ENCODE measurements around the gene NBAS.
"Not testable (repeated sequence)": the region's sequence is repeated elsewhere in the genome, so short reads cannot be mapped to it uniquely, and the experiment has no call there.

NBAS gene

GRCh38 chr2:15298770-15299169 is 262.4 kb downstream of the NBAS start:
- no peak for DNase-seq

DNA sequence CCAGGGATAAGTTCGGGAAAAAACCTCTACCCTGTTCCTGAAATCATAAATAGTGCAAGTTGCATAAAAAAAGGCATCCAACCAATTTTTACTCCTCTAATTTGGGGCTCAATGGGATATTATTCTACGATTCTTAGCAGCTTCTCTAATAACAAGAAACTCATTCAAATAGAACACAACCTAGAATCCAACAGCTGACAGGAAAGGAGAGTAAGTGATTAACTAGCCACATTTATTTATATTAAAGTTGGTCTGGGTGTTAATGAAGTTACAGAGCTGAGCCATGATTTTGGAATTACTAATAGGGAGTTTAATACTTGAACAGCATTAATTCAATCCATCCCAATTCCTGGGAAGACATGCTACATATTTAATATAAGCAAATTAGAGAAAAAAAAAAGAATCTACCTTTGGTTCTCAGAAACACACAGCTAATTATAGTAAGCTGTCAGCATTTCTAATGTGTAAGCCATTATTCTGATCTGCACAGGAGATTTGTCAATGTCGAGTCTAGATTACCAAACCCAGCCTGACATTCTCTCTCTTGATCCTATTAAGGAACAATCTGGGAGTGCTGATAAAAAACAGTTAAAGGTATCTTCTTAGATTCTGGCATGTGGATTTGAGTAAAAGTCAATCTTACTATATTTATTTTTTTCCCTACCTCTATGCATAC is 267.7 kb downstream of the NBAS start:
- no peak for DNase-seq

DNA sequence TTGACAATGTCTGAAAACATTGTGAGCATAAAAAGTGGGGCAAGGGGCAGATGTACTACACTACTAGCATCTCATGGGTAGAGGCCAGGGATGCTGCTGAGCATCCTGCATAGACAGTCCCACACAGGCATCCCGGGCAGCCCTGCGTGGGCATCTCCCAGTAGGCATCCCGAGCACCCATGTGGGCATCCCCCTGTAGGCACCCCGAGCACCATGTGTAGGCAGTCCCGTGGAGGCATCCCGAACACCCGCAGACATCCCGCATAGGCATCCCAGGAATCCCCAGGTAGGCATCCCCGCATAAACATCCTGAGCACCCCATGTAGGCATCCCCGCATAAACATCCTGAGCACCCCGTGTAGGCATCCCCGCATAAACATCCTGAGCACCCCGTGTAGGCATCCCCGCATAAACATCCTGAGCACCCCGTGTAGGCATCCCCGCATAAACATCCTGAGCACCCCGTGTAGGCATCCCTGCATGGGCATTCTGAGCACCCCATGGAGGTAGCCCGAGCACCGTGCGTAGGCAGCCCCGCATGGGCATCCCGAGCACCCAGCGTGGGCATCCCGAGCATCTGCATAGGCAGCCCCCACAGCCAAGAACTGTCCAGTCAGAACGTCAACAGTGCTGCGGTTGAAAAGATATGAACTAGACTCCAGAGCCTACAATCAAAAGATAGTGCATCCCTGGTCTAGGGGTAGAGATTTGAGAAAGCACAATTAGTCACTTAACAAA is 273.5 kb downstream of the NBAS start:
- DNase-seq, result no peak

DNA sequence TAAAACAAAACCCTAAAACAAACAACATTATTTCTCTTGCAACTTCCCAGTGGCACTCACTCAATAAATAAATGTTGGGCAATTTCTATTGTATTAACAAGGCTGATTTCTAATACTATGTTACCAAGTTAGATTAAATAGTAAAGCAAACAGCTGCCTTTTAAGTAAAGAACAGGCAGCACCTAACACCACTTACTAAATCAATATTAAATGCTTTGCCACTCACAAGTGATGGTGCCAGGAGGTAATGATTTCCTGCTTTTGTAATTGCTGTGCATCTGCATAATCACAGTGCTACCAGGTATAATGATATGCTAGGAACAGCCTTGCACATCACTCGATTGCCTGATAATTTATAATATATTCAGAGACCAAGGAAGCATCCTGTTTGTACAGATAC is 276.5 kb downstream of the NBAS start:
- no peak for DNase-seq

DNA sequence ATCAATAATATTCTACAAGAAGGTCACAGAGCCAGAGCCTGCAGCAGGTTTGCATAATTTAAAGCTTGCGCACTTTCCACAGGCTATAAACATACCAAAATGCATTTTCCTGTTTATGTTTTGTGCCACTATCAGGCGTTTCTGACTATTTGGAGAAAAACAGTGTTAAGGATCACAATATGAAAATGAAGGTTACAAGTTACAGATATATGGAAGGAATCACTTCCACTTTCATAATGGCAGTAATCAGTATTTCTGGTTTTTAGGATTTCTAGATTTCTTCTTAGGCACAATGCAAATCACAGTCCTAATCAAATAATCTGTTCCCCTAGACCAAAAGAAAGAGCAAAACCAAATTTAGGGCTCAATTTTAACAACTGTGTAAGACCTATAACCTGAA is 279.5 kb downstream of the NBAS start:
- DNase-seq, result no peak

DNA sequence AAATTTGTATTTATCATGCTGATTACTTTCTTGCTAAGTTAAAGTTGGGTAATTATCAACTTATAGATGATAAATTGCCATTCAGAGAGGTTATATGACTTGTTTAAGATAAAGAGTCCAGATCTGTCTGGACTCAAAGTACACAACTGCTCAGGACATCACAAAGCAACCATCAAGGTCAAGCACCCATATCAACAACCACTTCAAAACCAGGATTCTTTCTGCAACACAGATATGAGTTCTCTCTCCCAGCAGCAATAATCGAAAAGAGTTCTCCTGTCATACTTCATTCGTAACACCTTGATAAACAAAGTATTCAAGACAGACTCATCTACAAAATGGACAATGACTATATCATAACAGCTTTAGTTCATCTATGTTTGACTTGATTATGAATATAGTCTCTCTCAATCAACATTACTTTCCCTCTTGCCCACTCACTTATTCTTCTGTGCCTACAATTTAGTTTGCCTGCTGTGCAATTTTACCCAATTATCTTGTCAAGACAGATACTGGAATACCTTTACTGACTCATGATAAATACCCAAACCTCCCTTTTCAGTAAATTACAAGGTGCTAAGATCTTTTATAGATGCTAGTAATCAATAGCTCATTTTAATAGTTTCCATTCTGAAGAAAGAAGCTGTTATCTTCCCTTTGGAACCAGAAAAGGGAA is 281.8 kb downstream of the NBAS start:
- DNase-seq, result no peak

GRCh38 chr2:15278296-15278695 is 282.8 kb downstream of the NBAS start:
- DNase-seq, result no peak

DNA sequence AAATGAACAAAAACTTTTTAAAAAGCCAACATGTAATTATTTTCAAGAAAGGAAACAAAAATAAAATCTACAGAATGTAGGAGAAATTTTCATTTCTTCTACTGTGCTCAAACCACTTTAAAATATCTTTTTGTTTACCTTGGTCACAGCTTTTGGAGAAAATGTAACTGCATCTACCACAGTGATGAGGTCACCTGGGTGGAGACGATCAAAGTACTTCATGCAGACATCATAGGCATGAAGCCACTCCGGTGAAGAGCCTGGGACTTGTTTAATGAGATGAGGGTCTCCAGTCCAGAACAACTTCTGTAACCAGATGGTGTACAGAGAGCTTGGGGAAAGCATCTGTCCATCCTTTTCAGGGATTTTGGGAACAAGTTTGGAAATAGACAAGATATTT is 285.8 kb downstream of the NBAS start:
- DNase-seq, result no peak

DNA sequence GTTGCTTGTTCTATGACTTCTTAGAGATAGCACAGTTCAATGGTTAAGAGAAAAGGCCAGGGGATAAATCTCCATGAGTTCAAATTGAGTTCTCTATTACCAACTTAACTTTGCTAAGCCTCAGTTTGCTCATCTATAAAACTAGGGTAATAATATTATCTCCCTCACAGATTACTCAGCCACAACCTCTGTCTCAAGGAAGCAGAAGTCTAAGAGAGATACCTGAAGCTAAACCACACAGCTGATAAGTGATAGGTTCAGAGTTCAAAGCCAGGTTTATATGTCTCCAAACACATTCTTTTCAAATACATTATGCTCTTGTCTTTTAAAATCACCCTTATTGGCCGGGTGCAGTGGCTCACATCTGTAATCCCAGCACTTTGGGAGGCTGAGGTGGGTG is 287.7 kb downstream of the NBAS start:
- no peak for DNase-seq

GRCh38 chr2:15272942-15273341 is 288.2 kb downstream of the NBAS start:
- no peak for DNase-seq

DNA sequence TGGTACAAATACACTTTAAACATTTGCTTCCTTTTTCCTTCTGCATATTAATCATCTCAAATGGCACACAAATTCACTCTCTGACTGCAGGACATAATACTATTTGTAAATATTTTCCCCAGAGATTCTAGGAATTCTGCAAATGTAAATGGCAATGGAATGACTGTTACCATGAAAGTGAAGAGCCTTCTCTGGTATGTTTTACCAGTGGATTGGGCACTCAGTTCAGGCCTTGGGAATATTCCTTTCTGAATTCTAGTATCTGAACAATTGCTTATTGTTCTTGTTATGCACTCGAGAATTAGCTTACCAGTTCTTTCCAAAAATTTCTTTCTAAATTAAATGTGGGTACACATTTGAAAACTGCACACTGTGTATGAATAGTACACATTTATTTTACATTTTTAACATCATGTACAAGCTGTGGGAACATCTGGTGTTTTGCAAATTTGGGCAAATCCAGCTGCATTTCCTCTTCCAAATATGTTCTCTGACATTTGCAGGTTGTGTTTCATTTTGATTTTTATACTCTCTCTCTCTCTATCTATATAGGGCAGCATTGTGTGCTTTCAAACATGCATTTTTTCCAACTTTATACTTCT is 289.1 kb downstream of the NBAS start:
- no peak for DNase-seq

DNA sequence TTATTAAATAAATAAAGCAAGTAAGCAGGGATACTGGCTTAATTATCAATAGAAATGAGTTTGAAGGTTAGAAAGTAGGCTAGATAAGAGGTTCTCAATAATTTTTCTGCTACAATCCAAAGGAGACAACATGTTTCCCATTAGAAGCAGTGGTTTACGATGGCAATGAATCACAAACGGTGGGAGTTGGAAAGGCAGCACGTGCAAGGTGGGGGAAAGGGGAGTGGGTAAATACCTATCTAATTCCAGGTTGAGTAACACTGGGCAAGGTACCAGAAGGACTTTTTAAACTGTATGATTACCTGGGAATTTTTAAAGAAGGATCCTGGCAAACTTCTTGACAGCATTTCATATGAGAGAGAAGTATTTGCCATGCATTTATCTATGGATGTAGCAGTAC is 289.9 kb downstream of the NBAS start:
- DNase-seq, result no peak

DNA sequence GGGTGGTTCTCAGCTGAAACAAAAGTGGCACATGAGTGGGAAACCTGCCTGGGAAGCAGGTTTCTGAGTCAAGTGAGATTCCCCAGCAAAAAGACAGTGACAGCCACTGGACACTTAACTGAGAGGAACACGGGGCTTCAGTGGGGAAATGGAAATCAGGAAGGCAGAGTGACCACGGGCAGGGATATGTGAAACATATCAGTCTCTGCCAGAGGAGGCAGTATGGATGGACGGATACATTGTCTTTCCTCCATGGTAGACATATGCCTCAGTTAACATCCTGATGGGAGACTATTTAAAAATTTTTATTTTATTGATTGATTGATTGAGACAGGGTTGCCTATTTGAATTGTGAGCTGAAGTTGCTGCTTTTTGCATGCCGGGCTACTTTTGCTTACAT is 292.1 kb downstream of the NBAS start:
- DNase-seq, result no peak

GRCh38 chr2:15265889-15266288 is 295.2 kb downstream of the NBAS start:
- DNase-seq, result no peak

- DNase-seq, result no peak
Measured at GRCh38 chr2:15263976-15264685, 297.0 kb downstream of the NBAS start.

GRCh38 chr2:15262792-15263191 is 298.3 kb downstream of the NBAS start:
- DNase-seq, result no peak

DNA sequence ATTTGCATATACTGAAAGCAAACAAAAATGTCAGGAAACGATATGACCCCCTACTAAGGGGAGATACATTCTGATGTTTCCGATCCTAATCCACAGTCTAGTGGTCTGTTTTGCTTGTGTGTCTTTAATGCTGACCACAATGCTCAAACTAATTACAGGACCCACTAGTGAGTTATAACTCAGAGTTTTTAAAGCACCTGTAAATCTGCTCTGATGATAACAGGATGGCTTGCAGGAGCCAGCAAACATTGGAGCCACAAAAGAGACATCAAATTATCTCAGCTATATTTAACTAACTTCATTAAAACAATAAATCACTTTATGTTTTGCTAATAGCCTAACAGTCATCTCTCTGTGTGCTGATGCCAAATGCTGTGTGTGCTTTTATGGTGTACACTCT is 300.3 kb downstream of the NBAS start:
- no peak for DNase-seq

DNA sequence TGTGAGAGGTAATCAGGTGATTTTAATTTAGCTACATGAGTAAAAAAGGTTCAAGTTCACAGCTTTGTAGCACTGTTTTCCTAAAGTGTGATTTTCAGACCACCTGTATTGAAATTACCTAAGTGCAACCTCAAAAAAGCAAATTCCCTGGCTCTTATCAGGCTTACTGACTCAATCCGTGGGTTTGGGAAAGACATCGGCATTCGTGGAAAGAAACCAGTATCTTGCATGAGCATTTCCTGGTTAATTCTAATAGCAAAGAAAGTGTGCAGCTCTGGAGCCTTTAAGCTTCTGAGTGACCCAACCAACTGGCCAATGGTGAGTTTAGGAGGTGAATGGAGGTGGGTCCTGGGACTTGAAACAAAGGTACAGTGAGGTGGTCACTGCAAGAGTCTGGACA is 300.9 kb downstream of the NBAS start:
- DNase-seq, result no peak

GRCh38 chr2:15259356-15259756 is 301.8 kb downstream of the NBAS start:
- no peak for DNase-seq

DNA sequence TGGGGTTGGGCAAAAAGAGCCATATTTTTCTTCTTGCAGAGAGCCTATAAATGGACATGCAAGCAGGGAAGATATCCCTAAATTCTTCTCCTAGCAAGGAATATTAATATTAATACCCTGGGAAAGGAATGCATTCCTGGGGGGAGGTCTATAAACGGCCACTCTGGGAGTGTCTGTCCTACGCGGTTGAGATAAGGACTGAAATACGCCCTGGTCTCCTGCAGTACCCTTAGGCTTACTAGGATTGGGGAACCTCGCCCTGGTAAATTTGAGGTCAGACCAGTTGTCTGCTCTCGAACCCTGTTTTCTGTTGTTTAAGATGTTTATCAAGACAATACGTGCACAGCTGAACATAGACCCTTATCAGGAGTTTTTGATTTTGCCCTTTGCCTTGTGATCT is 302.7 kb downstream of the NBAS start:
- DNase-seq, result not testable (repeated sequence)

GRCh38 chr2:15253835-15254286 is 307.3 kb downstream of the NBAS start:
- DNase-seq, result no peak

GRCh38 chr2:15253247-15253646 is 307.9 kb downstream of the NBAS start:
- no peak for DNase-seq

DNA sequence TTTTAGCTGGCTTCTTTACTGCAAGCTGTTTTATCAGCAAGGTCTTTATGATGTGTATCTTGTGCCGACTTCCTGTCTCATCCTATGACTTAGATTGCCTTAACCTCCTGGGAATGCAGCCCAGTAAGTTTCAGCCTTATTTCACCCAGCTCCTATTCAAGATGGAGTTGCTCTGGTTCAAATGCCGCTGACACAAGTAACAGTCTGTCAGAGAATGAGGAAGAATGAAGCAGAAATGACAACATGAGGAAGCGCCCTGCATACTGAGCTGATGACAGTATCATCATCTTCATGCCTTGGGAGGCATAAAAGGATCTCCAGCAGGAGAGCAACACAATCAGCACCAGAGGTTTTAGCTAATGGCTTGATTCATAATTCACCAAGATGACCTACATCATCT is 309.4 kb downstream of the NBAS start:
- DNase-seq, result no peak

All from left hindlimb (tissue), 1 donor.